Fibroblast of skin of left quadriceps (primary cell): Measurements from ENCODE around the gene LMX1B.

Experiments
- DNase-seq, 2 experiments: peaks; one replicate each; pipeline ENCODE4 v3.0.0-alpha.2; 2013; ENCODE audit warnings: low read depth in 2 of 2

The LMX1B gene

DNA sequence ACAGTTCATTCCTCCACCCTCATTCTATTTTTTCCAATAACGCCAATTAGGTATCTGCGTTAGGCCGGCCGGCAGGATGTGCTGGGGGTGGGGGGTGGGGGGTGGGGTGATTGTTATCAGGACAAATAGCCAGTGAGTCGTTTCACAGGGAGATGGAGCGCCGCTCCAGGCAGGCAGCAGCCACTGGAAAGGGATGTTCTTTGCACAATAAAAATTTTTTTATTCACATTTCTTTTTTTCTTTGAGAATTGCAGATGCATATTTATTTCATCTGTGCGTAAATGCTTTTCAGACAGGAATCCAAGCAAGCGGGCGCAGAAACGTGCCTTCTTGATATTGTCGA, 4.1 kb downstream of the LMX1B start:
- no peak for DNase-seq

DNA sequence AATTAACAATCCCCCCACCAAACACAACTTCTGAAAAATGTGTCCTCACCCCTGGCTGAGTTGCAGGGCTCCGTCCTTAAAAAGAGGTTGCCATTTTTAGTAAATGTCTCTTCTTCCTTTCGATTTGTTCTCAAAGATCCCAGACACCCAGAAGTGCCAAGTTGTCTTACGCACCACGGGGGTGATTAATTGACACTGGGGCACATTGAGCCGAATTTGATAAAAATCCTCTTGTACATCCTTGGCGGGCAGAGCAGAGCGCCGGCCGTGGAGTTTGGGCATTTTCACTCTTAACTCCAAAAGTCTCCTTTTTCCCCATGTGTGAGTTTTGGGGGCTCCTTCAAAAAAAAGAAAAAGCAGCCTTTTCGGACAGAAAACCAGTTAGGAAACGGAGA, 4.5 kb downstream of the LMX1B start:
- DNase-seq: no peak

DNA sequence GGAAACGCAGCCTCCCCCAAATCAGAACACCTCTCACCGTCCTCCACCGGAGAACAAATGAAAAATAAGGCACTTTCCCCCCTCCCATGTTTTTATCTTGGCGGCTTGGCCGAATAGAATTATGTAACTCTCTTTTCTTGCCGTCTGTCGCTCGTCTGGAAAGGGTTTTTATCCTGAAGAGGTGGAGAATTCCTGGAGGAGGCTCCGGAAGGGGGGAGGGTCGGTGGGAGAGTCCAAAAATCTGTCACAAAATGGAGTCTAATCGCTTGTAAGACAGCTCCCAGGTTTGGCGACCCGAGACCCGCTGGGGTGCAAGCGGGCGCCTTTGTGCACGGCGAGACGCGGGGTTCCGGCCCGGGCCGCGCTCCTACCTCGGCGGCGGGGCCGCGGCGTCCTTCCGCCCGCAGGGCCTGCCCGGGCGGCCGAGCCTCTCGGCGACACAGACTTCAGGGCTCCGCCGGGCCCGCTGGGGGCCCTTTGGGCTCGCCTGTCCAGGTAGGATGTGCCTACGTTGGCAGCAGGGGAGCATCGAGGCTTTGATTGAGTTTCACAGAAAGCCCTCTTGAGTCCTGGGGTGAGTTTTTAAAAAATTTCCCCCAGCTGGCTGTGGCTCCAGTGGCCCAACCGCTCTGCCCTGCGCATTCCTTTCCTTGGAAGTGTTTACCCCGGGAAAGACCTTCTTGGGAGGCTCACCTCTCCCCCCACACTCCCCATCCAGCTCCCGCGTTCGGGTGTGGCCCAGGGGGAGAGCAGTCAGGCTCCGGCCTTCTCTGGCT, 5.0 kb downstream of the LMX1B start:
- no peak for DNase-seq

DNA sequence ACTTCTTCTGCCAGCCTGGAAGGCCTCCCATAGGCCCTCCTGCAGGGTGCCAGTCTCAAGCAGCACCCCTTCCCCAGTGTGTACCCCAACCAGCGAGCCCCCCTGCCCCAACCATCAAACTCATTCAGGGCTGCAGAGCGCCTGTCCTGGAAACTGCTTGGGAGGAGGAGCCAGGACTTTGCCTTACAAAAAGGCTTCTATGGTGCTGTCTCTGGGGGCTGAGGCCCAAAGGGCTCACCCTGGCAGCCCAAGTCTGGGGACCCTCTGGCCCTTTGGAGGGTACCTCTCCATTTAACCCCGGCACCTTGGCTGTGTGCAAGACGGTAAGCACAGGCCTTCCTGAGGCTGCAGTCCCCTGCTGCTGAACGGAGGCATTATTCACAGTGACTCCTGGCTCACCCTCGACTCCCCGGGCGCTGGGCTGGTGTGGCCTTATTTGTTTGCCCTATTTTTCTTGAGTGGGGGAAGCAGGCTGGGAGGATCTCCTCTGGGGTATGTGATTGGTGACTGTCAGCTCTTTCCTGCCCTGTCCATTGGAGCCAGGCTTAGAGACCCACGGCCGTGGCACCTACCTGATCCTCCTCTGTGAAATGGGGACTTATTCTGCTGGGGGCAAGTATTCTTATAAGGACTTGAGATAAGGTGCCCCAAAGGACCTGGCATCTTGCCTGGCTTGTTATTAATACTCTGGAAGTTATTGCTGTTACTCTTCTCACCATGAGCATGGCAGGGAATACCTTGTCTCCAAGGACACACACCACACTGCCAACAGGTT, 5.8 kb downstream of the LMX1B start:
- no peak for DNase-seq

DNA sequence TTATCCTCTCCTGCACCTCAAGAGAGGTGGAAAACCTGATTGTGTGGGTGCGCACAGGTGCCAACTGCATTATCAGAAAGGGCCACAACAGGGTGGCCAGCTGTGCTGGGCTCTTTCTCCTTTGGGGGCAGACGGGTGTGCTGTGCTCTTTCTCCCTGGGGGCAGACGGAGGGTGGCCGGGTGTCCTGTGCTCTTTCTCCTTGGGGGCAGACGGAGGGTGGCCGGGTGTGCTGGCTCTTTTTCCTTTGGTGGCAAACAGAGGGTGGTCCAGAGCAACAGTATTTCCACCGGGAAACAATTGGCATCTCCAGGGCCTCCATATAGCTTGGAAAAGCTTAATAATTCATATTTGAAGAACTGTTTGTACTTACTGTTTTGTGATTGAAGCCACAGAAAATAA, 6.8 kb downstream of the LMX1B start:
- DNase-seq: no peak

DNA sequence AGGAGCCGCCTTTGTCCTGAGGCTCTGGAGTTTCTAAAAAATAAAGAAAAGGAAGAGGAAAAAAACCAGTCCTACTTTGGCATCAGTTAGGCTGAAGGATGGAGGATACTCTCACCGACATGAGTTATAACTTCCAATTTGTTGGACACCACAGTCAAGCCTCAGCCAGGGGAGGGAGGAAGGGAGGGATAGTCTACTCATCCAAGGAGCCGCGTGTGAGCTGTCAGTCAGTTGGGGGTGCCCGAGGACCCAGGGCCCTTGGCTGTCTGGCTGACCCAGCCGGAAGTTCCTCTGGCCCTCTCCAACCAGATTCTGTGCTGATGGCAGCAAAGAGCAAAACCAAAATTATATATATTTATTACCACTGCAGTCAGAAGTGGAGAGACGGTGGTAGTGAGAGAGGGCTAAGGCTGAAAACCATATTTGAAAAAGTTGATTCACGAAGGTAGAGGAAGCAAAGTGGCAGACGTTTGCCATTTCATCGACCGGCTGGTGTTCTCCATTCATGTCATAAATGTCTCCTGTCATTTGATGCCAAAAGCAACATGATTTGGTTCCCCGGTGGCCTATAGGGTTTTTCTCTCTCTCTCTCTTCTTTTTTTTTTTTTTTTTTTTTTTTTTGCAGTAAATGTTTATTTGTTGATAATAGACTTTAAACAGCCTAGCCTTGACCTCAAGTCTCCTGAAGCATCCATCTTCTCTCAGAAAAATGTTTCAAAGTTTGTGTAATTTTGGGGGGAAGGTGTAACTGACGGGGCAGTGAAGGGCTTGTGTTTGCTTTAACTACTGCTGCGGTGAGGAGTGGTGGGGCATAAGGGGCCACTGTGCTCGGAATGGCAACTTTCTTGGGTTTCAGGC, 7.6 kb downstream of the LMX1B start:
- no peak for DNase-seq

DNA sequence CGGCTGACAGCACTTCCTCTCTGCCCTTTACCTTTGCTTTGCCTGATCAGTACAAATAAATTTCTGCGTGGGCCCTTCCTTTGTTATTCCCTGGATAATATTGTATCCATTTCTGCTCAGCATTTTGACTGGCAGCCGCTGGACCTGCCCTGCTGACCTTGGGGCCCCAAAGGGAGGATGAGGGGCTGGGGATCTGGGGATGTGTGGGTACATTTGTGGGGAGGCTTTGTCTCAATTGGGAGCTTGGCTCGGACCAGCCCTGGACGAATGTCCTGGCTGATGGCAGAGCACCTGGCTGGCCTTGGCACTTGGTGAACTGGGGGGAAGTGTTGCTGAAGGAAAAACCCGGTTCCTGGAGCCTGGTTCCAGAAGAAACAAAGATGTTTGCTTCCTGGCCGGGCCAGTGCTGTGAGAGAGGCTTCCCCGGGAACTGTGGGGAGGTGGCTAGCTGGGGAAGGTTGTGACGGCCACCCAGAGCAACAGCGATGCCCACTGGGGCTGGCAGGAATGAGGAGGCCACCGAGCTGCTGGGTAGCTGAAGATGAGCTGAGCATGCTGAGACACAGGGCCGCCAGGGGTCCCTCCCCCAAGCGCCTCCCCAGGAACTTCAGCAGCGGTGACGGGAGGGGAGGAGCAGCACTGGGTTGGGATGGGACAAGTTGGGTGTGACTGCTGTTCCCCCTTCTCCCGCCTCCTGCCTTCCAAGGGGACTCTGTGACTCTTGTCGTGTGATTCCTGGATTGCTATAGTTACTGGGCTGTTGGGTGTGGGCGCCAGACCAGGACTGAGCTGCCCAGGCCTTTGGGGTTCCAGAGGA, 8.4 kb downstream of the LMX1B start:
- DNase-seq: no peak

DNA sequence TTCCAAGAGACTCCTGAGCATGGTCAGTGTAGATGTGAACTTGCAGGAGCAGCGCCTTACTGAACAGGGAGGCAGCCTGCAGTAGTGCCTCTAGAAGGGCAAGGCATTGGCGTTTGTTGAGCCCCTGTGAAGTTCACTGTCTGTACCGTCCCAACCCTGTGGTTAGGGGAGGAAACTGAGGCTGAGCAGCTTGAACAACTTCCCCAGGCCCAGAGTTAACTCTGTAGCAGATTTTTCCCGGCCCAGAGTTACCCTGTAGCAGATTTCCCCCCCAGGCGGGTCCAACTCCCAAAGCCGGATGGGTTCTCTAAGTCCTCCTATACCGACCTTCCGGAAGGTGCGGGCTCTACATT, 9.6 kb downstream of the LMX1B start:
- no peak for DNase-seq

DNA sequence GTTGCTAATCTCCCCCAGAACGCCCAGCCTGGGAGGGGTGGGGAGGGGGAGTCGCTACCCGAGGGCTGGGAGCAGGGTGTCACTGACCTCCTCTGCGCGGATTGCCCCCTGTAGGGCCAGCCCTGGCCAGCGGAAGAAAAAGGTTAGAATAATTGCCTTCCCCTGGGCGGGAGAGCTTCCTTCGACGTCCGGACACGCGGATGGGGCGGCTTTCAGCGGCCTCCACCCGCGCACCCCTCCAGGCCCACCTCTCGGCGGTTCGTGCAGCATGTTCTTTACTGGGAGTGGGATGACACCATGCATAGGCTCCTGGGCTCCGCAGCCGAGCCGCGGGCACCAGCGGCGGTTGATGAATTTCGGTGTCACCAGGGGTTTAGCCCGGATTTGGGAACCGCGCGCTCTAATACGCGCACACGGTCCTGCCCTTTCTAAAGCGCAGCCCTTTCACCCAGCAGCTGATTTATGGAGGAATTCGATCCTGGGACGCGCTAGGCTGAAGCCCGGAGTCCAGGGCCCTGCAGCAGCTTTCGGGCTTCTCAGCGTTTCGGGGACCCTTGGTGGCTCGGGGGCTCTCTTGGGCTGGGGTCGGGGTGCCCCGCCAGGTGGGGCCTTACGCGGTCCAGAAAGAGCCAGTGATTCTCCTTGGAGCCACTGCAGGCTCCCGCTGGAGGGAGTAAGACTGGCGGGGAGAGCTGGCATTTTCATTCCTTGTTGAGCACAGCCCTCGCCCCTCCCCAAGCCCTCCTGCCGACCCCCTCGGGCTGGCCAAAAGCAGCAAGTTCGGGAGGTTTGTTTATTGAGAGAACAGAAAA, 10.1 kb downstream of the LMX1B start:
- no peak for DNase-seq

DNA sequence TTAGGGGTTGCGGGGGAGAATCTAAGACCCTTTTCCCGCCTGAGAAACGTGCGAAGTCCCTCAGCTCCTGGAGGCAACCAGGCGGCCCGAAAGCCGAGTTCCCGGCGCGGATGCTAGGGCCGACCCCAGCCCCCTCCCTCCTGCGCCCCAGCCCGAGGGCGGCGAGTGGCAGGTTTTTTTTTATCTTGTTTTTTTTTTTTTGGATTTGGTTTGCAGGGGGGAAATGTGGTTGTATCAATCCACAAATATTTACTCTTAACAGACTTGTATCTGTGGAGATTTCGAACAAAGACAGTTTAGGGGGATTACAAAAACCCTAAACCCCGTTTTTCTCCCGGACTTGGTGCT, 10.7 kb downstream of the LMX1B start:
- no peak for DNase-seq

DNA sequence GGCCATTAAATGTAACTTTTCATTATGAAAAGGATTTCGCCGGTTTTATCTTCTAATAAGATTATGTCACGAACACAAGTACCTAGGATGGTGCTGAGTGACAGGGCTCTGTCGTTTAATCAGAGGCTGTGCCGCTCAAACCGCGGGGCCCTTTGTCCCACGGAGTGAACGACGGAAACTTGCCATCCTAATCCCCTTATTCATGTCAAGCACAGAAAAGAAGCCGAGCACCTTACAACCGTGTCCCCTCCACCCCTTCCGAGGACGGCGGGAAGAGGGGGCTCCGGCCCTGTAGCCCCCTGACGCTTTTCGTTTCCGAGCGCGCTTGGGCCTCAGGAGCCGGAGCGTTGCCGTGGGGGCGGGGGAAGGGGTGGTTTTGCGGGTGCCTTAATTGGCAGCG, 11.2 kb downstream of the LMX1B start:
- DNase-seq: no peak

DNA sequence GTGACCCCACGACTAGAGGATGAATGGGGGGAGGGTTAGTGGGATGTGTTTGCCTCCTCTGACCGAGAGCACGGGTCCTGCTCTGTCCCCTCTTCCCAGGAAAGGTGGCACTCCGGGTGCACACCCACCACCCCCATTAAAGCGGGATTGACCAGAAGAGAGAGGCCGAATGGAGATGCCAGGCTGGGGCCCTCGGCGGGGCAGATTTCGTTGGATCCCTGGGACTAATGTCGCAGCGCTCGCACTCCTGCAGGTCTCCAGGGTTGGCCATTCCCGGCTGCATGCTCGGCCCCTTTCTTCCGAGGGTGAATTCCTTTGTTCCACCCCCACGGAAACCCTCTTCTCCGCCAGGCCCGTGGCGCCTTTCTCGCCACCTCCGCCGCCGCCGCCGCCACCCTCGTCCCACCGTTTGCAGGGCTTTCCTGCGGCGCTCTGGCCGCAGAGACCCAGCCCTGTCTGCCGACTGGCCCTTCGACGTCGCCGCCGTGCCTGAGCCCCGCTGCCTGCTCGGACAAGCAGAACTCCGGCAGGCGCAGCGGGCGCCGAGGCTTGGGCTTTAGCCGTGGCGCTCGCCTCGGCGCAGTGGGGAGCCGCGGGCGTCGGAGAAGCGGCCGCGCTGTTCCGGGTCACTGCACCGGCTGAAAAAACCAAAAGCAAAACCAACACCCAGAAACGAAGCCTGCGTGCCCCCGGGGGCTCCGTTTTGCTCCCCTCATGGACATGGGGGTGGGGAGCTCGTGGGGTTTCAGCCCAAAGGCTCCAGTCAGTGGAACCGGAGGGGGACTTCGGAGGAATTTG, 11.8 kb downstream of the LMX1B start:
- DNase-seq: no peak

DNA sequence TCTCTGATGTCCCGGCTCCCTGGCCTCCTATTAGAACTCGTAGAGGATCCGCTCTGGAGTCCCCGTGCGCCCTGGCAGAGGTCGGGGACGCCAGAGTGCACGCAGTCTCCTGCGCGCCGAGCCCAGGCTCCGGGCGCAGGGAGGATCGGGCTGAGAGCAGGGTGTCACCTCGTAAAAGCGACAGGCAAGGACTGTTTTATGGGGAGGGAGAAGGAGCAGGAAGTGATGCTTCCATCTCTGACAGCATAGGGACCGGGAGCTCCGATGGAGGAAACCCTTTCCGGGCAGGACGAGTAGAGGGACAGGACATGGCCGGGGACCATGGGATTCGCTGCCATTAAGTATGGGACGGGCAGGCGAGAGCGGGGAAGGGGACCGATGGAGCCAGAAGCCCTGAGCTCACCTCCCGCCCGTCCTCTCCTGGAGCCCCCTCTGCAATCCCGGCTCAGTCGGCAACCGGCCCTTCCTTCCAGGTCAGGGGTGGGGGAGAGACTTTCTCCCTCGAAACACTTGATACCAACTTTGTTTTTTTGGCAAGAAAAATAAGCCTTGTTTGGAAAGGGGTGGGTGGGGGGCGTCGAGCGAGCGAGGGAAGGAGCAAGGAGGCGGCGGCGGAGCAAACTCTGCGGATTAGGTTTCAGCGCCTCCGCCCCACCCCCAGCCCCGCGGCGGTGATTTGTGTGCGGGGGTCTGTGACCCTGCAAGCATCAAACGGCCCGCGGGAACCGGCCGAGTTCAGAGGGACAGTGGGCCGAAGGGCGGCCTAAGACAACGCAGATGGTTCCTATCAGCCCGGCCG, 12.6 kb downstream of the LMX1B start:
- no peak for DNase-seq

DNA sequence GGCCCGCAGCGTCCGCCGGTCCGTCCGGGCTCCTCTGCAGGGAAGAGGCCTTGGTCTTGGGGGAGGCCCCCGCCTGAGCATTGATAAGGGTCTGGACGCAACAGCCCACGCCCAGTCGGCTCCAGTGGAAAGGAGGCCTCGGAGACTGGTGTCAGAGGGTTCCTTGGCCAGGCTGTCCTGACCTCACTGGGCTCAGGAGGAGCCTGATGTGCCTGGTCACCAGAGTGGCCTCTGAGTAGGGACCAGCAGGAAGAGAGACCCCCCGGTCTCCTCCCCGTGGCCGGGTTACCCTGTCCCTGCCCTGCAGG, 13.2 kb downstream of the LMX1B start:
- no peak for DNase-seq

DNA sequence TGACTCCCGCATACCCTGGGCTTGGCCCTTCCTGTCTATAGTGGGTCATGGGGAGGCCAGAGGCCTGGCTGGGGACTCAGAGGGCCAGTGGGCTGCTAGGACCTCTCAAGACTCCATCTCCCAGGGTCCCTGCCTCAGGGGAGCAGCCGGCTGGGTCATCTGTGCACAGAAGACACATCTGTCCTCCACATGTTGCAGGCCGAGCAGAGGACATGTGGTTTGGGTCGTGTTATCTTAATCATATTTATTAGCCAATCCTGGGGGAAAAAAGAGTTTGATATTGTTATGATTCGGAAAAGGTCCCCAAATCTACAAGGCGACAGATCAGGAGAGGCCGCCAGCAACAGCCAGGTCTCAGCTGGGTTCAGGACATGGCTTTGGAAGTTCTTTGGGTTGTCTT, 14.4 kb downstream of the LMX1B start:
- DNase-seq: no peak

DNA sequence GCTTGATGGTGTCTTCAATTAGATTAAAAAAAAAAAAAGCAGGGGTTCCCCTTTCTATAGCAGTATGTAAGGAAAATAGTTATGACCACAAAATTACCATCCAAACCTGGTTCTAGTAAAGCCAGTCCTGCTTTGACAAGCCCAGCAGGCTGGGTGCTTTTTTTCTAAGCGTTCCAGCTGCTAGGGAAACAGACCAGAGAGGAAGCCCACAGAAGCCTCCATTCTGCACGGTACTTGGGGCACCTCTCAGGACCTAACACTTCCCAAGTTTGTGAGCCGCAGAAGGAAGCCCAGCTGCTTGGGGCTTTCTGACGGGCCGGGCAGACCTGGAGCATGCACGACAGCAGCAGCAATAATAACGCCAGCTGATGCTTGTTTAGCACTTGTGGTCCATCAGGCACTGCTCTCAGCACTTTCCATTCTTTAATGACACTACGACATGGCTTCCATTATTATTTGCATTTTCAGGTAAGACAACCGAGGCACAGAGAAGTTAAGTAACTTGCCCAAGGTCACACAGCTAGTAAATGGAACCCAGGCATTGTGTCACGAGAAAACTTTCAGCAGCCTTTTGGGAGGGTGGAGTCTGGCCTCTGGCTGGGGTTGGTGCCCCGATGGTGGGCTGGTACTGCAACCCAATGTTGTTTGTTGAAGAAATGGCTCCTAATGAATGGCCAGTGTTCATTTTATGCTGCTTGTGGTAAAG, 15.4 kb downstream of the LMX1B start:
- DNase-seq: no peak

DNA sequence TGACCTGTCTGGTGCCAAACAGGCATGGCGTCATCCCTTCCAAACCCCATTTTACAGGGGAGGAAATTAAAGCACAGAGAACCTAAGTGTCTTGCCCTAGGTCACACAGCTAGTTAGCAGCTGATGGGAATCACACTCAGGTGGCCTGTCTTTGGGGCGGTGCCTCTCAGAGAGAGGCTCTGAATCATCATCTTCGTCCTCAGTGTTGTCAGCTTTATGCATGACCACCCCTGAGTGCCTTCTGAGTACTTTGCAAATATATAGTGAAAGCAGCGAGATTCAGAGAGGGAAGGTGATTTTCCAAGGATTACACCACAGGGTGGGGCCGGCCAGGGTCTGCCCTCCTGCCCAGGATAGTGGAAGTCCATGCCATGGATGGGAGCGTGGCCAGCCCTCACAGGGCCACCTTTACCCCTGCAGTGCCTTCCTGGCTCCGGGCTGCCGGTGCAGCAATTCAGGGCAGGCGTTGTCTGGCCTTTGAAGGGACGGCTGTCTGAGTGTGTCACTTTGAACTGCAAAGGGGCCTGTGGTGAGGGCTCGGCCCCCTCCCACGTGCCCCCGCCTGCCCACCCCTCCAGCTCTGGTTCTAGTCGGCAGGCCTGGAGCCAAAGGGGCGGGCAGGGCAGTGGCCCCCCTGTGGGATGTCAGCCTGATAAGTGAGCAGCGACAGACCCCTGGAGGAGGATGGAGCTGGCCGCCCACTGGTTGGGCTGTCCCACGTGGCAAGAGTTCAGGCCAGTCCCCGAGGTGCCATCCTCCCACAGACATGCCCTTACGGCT, 16.9 kb downstream of the LMX1B start:
- no peak for DNase-seq

DNA sequence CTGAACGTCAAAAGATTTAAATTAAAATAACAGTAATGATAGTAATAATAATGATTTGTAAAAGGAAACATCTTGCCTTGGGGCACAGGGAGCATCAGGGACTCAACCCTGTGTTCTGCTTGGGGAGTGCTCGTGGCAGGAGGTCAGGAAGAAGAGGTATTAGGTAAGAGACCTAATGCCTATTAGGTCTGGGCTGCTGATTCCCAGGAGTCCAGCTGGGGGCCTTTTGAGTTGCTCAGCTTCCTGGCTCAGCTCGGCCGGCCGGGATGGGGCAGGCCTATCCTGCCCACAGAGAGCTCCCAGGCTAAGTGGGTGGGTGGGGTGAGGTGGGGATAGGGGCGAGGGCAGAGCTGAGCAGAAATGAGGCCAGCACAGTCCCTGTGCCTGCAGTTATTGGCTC, 17.5 kb downstream of the LMX1B start:
- DNase-seq: no peak
